ENCODE data around the gene UBE3D.
"Not testable (repeated sequence)": the region's sequence is repeated elsewhere in the genome, so short reads cannot be mapped to it uniquely, and the experiment has no call there.

UBE3D gene

GRCh38 chr6:82872185-82872584 lies 193.5 kb downstream of the UBE3D start:
- no peak for DNase-seq (ENCODE audit: low spot score)

DNA sequence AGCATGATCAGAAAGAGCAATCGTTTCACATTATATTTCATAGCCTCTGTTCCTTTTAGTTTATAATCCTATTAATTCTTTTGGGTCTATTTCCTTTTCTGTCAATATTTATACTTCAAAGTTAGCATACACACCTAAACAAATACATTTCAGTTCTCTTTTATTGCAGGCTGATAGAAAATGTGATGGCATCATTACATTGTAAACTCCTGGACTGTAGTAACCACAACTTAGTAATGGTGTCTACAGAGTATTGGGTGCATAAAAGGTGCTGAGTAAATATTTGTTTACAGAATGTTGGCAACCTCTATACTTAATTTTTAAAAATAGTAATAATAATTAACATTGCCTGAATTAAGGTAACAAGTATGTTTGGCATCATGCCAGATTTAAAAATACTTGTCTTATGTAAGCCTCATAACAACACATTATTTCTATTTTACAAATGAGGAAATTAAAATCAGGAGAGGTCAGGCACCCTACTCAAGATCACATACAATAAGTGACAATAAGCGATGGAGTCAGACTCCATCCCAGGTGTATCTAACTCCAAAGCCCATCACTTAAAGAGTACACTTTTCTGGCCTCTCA lies 195.0 kb downstream of the UBE3D start:
- no peak for DNase-seq (ENCODE audit: low spot score)

DNA sequence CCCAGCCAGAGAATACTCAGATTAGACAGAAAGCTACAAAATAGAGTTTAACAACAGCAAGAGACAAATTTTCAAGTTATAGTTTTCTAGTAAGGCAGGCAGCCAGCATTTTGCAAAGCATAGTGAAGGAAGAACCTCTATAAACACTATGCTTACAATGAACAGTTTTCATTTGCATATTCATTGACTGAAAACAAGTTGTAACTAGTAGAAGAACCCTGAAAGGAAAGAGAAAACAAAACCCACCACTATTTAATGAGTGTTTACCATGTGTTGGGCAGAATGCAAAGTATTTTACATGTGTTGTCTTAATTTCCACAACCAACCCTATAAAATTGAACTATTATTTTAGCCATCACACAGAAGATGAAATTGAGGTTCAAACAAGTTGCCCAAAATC lies 196.1 kb downstream of the UBE3D start:
- DNase-seq (ENCODE audit: low spot score): no peak

DNA sequence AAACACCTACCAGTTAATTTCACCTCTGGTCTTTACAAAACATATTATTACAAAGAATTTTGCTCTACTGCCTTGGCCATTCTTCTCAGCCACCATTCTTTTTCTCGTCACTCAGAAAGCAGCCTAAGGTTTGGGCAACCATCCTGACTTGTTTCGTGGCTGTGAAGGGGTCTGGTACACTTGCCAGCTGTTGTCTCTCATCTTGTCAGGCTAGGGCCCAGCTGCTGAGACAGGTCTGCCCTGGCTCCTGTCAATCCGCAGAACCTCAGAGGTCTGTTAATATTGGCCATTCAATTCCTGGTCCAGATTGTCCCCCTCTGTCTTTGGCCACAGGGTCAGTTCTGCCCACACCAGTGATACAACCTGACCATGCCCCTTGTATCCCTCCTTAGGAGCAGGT lies 197.7 kb downstream of the UBE3D start:
- no peak for DNase-seq (ENCODE audit: low spot score)

- DNase-seq (ENCODE audit: low spot score): no peak
Observed at GRCh38 chr6:82866446-82866845, 199.2 kb downstream of the UBE3D start.

DNA sequence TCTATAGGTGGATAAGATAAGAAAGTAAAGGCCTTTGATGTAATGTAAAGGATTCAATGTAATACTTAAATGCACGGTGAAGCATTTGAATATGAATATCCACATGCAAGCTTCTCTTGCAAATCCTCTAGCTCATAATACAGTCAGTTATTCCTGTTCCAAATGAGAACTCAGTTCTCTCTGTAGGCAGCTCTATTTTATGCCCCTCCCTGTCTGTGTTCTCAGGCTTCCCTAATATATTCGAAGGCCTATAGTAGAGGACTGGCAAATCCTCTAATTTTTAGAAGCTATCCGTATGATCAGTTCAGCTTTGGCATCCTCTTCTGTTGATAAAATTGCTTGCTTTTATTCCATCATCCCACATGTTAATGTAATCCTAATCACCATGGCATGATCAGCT lies 200.2 kb downstream of the UBE3D start:
- DNase-seq (ENCODE audit: low spot score): no peak

GRCh38 chr6:82863781-82864180 lies 201.9 kb downstream of the UBE3D start:
- DNase-seq (ENCODE audit: low spot score): no peak

GRCh38 chr6:82862543-82862942 lies 203.1 kb downstream of the UBE3D start:
- peak; percentile 70 for DNase-seq (ENCODE audit: low spot score)

DNA sequence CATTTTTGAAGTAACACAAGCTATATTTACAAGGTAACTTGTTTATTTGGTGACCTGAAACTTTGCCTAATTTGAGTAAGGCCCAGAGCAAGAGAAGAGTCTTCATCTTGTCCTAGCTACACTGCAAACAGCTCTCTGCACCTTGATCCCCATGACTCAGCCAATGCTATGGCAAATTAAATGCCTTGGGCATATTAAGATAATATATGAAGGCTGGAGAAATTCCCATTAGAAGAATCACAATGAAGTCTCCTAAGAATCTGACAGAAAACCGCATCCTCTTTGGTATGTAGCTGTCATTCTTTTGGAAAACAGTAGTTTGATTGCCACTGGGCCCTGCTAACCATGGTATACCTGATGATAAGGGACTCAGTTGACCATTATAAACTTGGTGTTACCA lies 204.5 kb downstream of the UBE3D start:
- no peak for DNase-seq (ENCODE audit: low spot score)

- not testable (repeated sequence) for DNase-seq (ENCODE audit: low spot score)
Observed at GRCh38 chr6:82856077-82856476, 209.6 kb downstream of the UBE3D start.

- DNase-seq (ENCODE audit: low spot score): not testable (repeated sequence)
Observed at GRCh38 chr6:82852904-82853303, 212.7 kb downstream of the UBE3D start.

DNA sequence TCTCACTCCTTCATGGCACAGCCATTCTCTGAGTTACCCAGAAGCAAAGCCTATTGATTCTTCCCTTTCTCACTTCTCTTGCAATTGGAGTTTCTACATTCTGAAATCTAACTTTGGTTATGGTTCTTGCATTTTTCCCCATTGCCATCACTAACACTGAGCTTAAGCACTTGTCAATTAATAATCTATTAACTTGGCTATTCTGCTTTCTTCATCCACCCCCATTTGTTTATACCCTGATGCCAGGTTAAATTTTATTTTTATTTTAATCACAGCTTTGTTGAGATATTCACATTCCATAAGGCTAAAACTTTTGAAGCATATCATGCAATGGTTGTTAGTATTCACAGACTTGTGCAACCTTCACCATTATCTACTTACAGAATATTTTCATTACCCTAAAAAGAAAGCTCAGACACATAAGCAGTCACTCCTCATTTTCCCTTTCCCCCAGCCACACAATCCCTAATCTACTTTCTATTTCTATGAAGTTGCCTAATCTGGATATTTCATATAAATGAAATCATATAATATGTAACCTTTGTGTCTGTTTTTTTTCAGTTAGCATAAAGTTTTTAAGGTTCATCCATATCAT lies 222.3 kb downstream of the UBE3D start:
- no peak for DNase-seq (ENCODE audit: low spot score)

DNA sequence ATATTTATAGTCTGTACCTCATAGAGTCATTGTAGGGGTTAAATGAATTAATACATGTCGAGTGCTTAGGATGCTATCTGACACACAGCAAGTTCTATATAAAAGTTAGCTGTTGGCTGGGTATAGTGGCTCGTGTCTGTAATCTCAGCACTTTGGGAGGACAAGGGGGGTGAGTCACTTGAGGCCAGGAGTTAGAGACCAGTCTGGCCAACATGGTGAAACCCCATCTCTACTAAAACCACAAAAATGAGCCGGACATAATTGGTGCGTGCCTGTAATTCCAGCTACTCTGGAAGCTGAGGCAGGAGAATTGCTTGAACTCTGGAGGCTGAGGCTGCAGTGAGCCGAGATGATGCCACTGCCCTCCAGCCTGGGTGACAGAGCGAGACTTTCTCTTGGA lies 222.9 kb downstream of the UBE3D start:
- no peak for DNase-seq (ENCODE audit: low spot score)

Data from LoVo (cell line).